ENCODE data around the gene TMEM248.

DNA sequence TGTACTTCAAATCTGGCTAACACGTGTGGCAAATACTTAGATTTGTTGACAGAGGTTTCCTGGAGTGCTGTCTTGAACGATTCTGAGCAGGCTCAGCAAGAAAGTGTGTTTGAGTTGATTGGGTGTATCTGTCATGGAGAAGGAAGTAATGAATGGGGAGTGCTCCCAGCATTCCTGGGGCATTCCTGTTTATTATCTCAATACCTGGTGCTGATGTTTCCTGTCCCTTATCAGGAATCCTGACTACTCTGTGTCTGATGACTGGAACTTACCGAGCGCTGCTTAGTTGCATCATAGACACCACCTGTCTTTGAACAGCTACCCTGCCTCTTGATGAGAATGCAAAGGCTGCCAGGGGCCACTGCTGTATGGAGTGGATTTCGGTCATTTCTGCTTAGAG is 41.0 kb upstream of the TMEM248 start:
- TF ChIP-seq, protein P1, sequence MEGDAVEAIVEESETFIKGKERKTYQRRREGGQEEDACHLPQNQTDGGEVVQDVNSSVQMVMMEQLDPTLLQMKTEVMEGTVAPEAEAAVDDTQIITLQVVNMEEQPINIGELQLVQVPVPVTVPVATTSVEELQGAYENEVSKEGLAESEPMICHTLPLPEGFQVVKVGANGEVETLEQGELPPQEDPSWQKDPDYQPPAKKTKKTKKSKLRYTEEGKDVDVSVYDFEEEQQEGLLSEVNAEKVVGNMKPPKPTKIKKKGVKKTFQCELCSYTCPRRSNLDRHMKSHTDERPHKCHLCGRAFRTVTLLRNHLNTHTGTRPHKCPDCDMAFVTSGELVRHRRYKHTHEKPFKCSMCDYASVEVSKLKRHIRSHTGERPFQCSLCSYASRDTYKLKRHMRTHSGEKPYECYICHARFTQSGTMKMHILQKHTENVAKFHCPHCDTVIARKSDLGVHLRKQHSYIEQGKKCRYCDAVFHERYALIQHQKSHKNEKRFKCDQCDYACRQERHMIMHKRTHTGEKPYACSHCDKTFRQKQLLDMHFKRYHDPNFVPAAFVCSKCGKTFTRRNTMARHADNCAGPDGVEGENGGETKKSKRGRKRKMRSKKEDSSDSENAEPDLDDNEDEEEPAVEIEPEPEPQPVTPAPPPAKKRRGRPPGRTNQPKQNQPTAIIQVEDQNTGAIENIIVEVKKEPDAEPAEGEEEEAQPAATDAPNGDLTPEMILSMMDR (IDR thresholded peaks at IDR 0.05), result no peak
- no peak for TF ChIP-seq POLR2A (IDR thresholded peaks at IDR 0.05)
